Myocyte (in vitro differentiated cells): ENCODE data around the gene CDC6. TPM values are rescaled to one million over a fixed set of nuclear protein-coding genes. Genes with fewer than 3 reads are reported as not detected.

Experiments
- DNase-seq: peaks from one replicate; pipeline ENCODE4 v3.0.0-alpha.2; 2012; ENCODE audit warnings: low read depth
- total RNA-seq: library from RNA; depleted of rRNA; stranded (reverse); fragments of >200 nt; gene quantifications from 2 replicates; pipeline ENCODE4 v1.2.3, GENCODE V29; 2014

The CDC6 gene
- total RNA-seq, 1 donor from 2014 or later = 3.8 TPM

DNA sequence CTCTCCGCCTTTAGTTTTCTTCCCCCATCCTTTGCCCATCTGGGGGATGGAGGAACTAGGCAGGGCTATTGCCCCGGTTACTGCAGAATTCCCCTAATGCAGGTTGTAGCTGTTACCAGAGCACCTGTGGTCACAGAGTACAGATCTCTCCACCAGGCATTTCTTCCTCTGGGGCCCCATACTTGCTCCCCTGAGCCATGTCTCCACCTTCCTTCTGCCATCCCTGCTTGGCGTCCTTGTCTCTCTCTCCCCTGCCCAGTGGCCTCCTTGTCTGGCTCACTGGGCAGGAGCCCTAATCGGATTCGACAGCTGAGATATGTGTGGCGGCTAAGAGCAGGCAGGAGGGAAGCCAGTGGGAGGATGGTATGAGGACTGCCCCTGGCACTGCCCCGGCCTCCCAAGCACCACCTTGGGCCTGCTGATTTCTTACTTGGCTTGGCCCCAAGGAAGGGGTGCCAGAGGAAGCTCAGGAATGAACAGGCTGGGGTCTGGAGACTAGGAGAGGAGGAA, 23.3 kb downstream of the CDC6 start:
- DNase-seq = peak; percentile 76

DNA sequence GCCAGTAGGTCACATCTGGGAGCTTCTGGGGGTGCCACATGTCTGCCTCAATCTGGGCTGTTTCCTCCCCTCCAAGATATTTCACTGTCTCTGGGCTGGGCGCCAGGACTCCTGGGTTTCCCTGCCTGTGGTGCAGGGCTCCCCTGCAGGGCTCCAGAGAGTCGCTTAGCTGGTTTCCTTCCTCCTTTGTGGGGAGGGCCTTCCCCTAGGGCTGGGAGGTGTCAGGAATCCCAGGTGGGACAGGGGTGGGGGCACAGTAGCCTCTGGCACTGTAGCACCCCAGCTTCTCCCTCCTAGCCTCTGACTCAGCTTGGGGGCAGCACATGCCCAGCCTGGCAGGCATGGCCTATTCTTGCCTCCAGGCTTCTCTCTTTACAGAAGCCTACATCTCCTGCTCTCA, 23.9 kb downstream of the CDC6 start:
- peak; percentile 83 for DNase-seq

DNA sequence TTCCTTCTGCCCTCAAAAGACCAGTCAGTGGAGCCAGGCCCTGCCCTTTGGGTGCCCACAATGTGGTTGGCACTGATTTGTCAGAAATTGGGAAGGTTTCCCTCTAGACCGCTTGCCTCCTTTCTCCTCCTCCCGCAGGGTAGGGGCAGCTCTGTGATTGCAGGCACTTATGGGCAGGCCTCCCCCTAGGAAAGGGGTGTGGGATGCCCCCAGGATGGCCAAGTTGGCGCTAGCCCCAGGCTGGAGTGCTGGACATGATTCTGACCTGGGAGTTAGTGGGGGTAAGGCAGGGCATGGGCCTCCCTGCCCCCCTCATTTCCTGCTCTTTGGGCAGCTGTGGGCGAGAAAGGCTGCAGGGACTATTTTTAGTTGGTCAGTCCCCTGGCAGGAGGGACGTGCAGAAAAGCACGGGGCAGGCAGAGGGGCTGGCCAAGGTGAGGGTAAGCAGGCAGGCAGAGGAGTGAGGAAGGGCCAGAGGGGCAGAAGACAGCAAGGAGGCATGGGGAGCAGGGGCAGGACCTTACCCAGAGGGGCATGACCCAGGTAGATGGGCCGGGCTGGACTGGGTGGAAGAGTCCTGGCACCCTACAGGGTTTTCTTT, 24.6 kb downstream of the CDC6 start:
- DNase-seq = peak; percentile 88

DNA sequence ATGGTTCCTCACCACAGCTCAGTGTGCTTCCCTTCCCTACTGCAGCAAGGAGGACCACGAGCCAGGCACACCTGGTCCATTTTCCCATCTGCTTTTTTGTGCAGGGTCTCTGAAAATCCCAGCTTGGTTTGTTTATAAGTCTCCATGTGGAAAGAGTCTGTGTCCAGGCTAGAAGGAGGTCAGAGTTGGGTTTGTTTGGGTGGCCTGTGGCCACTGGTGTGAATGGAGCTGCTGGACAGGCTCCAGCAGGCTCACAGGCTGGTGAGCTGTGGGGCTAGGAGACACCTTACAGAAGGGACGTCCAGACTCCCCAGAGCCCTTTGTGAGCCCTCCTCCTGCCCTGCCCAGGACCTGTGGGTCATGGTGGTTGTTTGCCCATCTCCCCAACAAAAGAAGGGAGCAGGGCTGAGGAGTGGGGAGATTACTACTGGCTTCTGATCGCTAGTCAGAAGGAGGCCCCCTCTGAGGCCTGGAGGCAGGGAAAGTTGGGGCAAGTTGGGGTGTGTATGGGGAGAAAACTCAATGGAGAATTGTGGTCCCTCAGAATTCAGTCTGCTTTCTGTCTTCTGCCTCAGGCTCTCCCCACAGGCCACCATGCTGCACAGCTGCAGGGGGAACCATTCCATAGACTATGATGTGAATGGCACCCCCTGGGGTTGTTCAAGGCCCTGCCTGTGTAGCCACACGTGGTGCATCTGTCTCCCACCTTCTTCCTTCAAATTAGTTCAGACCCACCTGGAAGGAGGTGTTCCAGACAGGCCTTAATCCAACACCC, 25.4 kb downstream of the CDC6 start:
- DNase-seq = peak; percentile 70

DNA sequence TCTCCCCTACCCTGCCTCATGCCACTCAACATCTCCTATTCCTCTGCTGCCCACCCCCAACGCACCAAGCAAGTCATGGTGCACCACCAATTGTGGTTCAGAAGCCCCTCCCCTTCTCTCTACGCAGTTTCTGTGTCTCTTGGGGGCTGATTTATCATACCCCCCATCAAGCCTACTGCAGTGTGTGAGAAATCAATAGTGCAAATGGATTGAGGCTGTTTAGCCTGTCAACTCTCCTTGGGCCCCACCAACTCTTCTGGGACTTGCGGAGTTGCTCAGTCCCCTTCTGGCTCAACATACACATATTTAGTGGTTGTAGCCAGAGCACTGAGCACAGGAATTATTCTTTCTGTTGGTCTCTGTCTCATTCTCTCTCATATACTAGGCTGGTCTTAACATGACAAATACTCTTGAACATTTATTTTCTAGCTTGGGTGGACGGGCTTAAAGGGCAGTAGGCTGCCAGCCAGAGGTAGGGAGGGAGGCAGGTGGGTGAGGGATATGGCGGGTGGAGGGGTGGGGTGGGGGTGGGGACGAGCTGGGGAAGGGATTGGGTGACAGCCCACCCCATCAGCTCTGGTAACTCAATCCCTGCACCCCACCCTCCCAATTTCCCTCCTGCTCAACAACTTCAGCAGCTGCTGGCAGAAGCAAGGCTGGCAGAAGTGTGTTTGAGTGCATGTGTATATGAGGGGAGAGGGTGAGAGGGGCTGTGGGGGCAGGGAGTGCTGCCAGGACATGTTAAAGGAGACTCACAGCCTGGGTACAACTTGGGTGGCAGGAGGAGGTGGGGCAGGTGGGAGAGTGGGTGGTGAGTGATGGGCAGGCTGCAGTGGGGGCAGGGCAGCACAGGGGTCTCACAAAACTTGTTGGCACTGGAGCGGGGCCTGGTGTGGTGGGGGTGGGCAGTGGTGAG, 26.2 kb downstream of the CDC6 start:
- peak; percentile 65 for DNase-seq

DNA sequence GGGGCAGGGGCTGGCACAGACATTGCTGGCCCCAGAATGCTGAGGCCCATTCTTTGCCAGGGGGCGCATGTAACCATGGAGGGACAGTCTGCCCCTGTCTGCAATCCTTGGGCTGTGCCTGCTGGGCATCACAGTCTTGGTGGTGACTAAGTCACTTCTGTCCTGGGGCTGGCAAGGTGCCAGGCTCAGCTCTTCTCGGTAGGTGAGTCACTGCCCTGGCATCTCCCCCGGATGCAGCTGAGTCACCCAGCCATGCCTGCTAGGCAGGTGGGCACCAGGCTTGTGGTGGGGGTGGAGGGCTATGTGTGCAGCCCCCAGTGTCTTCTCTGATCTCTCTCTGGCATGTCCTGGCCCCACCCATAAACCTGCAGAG, 26.9 kb downstream of the CDC6 start:
- peak; percentile 97 for DNase-seq

DNA sequence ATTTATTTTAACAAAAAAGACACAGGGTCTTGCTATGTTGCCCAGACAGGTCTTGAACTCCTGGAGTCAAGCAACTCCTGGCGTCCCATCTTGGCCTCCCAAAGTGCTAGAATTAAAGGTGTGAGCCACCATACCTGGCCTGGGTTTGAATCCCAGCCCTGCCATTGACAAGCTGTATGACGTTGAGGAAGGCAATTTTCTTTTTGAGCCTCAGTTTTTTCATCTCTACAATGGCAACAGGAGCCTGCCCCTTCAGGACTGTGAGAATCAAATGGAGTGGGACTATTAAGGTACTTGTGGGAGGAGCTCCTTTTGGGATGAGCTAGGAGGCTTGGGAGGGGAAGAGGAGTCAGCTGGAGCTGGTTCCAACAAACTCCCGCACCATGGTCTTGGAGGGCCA, 27.5 kb downstream of the CDC6 start:
- DNase-seq = no peak

DNA sequence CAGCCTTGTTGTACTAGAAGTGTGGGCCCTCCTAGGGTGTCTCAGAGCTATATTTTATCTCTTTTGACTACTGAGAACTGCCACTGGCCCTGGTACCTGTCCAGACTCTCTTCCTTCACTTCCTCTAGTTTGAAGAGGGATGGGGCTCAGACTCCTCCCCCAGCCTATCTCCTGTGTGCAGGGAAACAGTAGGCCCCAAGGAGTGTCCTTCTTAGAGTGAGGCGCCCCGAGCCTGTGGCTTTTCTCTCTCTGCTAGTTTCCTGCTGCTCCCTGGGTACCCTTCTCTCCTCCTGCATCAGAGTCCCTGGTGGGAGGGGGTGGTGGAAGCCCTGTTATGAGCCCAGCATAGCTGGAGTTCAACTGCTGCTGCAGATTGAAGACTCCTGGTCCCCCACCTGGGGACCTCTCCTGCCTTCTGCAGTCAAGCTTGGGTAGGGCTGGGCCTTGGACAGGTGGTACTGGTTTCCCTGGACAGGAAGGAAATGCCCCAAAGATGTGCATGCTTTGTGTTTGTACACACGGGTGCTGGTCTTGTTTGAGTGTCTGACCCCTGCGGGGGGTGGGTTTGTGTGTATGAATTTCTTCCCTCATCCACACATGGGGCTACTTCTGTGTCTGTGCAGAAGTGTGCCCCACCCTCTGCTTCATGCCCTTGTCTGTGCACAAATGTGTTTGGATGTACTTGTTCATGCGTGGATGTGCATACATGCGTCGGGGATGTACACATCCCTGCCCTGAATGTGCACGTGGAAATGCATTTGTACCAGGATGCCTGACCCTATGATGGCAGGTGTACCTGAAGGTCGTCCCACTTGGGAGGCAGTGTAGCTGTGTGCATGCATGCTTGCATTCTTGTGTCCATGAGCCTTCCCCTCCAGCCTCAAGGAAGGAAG, 28.2 kb downstream of the CDC6 start:
- no peak for DNase-seq

DNA sequence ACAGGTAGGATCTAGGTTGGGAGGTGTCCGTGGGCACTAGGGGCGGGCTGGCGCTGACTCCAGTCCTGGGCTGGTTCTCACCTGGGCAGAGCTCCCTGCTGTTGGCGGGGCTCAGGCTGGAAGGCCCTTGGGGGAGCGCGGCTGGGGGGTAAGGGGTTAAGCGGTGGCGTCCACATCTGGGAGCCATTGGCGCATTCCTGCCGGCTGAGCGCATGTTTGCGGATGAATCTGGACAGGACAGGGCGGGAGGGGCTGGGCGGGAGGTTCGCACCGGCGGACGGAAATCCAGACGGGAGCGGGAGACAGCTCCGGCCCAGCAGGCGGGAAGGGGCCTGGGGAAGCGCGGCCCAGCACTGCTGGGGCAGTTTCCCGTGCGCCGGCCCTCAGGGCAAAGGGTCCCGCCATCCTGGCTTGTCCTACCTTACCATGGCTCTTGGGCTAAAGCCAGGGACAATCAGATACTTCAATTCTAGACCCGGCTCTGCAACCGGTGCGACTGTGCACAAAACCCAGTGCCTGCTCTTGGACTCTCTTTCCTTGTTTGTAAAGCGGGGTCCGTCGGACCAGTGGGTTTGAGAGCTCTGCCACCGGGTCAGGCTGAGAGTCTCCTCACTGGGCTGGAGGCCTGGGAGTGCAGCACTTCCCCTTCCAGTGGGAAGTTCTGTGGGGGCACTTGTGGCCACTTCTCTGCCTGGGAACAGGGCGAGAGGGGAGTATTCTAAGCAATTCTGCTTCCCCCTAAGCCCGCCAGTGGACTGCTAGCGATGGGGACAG, 29.1 kb downstream of the CDC6 start:
- peak; percentile 67 for DNase-seq

DNA sequence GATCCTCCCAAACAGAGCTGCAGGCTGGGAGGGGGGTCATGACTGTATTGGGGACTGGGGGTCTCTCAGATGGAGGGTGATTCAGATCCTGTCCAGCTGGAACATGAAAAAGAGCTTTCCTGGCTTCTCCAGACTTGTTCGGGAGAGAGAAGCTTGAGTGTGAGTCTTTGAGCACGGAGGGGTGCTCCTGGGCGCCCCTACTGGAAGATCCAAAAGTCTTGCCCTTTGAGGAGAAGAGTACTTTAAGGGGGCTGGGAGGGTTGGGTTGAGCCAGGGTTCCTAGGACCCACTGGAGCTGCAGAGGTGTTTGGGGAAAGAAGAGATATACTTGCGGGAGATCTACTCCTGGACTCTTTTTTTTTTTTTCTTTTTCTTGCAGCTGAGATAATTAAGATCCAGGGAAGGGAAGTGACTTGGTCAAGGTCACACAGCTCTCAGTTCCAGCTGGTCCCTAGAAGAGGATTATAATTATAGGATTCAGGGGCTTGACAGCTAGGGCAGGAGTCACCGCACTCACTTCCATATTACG, 29.7 kb downstream of the CDC6 start:
- DNase-seq = peak; percentile 80

DNA sequence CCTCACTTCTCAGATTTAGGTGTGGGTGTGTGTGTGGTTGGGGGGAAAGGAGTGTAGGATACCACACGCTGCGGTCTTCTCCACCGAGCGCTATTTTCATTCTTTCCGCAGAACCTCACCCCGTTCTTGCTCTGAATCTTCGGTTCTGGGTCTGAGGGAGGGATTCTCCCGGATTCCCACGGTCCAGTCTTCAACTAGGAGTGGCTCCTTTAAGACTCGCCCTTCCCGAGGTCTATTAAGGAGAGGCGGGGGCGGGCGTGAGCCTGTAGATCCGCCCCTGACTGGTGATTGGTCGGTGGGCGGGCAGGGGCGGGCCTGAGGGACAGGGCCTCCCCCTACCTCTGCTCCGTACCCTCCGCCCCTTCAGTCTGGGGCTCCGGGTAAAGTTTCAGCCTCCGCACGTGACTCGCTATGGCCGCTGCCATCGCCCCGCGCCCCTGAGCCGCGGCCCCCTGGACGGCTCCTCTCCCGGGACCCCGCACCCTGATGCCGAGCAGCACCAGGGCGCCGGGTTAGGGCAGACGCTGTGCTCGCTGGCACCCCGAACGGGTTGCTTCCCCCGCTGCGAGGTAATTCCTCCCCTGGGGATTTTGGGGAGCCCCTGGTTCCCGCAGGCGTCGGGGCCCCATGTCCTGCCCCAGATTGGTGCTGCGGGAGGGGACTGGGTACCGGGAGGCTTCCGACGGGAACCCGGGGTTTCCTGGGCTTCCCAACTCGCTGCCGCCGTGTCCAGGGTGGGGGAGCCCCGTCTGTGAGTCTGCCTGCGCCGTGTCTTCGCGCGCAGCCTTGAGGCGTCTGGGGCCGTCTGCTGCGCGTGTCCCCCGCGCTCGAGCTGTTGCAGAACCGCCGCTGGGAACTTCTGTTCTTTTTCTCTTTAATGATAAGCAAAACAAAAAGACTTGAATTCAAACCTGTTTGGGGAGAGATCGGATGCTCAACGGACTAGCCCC, 30.5 kb downstream of the CDC6 start:
- DNase-seq = peak; percentile 98

DNA sequence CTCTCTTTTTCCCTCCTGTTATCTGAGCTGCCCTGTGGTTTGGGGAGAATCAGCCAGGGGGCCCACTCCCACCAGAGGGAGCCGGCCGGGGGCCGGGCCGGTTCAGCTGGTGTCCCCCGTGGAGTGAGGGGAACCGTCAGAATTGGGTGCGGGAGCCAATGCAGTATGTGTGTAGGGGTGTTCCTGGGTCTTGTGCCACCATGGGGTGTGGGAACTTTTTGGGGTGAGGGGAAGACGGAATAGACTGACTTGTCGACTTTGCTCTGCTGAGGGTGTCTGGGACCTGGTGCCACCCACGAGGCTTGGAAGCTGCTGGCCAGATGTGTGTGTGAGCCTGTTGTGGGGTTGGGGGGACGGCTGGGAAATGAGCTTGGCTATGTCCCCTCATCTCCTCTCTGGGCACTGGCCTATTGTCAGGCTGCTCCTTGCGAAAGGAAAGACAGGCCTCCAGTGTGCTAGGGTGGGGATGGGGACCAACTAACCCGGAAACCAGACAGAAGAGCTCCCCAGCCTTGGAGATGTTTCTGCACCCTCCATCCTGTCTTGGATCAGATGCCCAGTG, 31.2 kb downstream of the CDC6 start:
- no peak for DNase-seq

DNA sequence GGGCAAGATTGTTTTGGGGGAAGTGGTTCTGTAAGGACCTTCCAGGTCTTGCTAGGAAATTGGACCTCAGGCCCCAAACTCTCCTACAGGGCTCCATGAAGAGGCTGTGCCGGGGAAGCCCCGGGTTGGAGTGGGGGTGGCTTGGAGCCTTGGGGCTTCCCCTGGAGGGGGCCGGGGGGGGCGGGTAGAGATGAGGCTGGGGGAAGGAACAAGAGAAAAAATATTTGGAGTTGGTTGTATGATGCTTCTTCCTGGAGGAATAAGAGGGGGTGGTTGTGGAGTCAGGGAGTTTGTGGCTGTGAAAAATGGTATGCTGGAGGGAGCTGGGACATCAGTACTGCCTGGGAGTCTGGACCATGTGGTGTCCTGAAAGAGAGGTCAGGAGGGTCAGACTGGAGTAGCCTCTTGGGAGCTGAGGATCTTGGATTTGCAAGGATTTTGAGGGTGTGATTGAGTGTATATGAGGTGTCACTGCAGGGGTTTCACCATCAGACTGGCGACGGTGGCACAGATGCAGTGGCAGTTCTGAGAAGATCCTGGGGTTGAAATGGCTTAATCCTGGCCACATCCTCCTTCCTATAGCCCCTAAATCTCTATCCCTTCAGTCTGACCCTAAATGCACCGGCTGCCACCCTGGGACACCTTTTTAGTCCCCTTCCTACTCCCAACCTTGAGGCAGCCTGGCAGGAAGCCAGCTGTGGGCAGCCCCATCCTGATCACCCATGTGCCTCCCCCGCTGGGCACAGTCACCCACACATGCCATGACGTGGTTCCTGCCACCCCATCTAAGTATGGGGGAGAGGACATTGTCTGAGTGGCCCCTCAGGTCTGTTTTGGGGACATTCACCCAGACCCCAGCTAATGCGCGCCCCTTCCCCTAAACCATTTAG, 32.2 kb downstream of the CDC6 start:
- DNase-seq = no peak

DNA sequence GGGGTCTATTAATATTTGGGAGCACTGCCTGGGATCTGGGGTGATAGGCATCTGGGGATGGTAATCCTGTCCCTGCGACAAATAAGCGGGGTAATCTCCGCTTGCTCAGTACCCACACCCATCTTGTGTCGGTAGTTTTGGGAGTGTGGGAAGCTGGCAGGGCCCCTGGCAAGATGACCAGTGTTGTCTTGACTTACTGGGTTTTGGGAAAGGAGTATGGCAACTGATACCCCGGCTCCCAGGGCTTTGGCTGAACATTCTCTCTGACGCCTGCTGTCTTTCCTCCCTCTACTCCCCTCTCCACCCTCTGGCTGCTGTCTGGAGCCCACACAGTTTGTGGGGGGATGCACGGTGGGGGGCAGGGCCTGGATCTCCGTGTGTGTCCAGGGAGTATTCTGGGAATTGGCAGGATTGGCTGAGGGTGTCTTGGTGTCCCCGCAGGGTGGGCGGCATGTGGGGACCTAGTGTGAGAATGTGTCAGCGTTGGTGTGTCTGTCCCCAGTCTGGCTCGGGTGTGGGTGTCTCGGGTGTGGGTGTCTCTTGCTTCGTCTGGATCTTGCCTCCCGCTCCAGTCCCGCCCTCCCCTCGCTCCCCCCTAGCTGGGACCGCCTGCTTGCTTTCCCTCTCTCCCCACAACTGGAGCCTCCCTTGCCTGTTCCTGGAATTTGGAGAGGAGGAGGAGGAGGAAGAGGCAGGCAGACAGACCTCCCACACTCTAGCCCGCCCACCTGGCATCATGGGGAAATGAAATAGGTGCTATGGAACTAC, 33.3 kb downstream of the CDC6 start:
- DNase-seq = peak; percentile 49

DNA sequence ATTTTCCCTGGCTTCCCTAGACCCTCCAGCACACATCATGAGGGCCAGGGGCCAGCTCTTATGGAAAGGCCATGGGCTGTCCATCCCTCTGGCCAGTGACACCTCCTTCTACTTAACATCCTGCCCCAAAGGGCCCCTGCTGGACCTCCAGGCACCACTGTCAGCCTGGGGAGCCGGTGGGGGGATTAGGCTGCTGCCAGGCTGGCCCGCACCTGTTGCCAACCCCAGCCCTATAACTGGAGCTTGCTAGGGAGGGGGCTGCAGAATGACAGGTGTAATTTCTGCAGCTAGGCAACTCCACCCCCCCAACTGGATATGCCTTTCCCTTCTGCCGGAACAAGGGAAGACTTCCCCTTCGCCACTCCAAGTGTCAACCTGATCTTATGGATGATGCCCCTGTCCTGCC, 33.8 kb downstream of the CDC6 start:
- peak; percentile 60 for DNase-seq

DNA sequence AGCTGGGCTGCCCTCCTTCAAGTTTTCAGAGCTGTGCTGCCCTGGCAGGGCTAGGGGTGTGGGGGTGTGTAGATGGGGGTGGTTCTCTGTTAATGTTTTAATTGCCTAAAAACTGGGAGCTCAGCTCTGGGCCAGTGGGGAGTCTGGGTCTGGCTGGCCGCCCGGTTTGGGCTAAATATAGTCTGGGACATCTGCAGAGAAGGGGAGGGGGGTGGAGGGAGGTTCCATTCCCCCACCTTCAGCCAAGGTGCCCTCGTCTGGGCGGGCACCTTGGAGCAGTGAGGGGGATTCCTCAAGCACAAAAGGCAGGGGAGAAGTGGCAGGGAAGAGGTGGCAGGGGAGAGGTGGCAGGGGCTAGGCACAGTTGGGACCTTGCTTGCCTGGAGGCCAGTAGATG, 34.3 kb downstream of the CDC6 start:
- peak; percentile 68 for DNase-seq
